Glutamatergic neuron (in vitro differentiated cells): Measurements from ENCODE around the gene HMGN5. TPM values are rescaled to one million over a fixed set of nuclear protein-coding genes. Genes with fewer than 3 reads are reported as not detected.
A peak's percentile ranks its signal among the peaks of the same experiment; 100 is the strongest.

Experiments used
- DNase-seq: peaks from one replicate; pipeline ENCODE4 v3.0.0; 2022
- H3K27ac Mint-ChIP-seq: one replicate; pipeline ENCODE4 v1.8.0; 2020; ENCODE audit warnings: mild to moderate bottlenecking, mixed read lengths, inconsistent platforms; ENCODE audit not compliant: unreplicated experiment
- H3K27me3 Mint-ChIP-seq: one replicate; pipeline ENCODE4 v1.8.0; 2020; ENCODE audit warnings: mild to moderate bottlenecking, moderate library complexity, mixed read lengths, inconsistent platforms; ENCODE audit not compliant: unreplicated experiment
- H3K36me3 Mint-ChIP-seq: one replicate; pipeline ENCODE4 v1.8.0; 2020; ENCODE audit warnings: mild to moderate bottlenecking, mixed read lengths, inconsistent platforms; ENCODE audit not compliant: unreplicated experiment
- H3K4me1 Mint-ChIP-seq: one replicate; pipeline ENCODE4 v1.8.0; 2020; ENCODE audit warnings: mild to moderate bottlenecking, low read depth, mixed read lengths, inconsistent platforms; ENCODE audit not compliant: unreplicated experiment
- H3K4me3 Mint-ChIP-seq: one replicate; pipeline ENCODE4 v1.8.0; 2020; ENCODE audit warnings: mild to moderate bottlenecking, mixed read lengths, inconsistent platforms; ENCODE audit not compliant: unreplicated experiment
- H3K9me3 Mint-ChIP-seq: one replicate; pipeline ENCODE4 v1.8.0; 2020; ENCODE audit warnings: mild to moderate bottlenecking, moderate library complexity, mixed read lengths, inconsistent platforms; ENCODE audit not compliant: unreplicated experiment
- total RNA-seq: library from RNA; stranded (reverse); fragmentation: NEBNext Ultra II Directional; extraction: Animal tissue kit (Norgen Biotek cat#: 25700); gene quantifications from one replicate; pipeline ENCODE4 v1.2.1, GENCODE V29; 2021; ENCODE audit not compliant: unreplicated experiment
- TF ChIP-seq, protein P1 (sequence below): fragments of 200-600 bp; sonication (generic); IDR thresholded peaks from one replicate; pipeline ENCODE4 v1.5.0; 2021; ENCODE audit not compliant: partially characterized antibody, unreplicated experiment

The HMGN5 gene
- total RNA-seq, 1 donor from 2014 or later: 2.9 TPM

DNA sequence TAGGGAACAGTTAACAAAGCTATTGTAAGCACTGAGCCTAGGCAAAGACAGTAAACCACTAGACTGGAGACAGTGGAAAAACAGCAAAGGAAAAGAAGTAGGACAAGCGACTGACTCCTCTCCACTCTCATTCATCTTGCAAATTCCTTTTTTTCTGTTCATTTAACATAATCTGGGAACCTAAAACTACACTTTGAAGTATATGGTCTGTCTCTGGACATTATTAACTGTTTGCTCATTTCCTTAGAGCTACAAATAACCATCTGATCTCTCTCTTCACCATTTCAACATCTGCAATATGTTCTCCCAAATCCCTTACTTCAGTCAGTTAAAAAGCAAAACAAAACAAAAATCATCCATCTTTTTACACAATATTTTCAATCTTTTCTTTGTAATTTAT, 642 bp downstream of the HMGN5 start:
- Mint-ChIP-seq H3K36me3 (no peaks in the 10 kb centered on the region), H3K4me3 (peak overlapping the region; percentile 100), H3K27ac (peak overlapping the region; percentile 99), H3K9me3 (peaks cover 6% of the 10 kb centered on the region), H3K27me3 (no peaks in the 10 kb centered on the region), H3K4me1 (peaks cover 4% of the 10 kb centered on the region)
- DNase-seq: no peak
- TF ChIP-seq, protein P1, sequence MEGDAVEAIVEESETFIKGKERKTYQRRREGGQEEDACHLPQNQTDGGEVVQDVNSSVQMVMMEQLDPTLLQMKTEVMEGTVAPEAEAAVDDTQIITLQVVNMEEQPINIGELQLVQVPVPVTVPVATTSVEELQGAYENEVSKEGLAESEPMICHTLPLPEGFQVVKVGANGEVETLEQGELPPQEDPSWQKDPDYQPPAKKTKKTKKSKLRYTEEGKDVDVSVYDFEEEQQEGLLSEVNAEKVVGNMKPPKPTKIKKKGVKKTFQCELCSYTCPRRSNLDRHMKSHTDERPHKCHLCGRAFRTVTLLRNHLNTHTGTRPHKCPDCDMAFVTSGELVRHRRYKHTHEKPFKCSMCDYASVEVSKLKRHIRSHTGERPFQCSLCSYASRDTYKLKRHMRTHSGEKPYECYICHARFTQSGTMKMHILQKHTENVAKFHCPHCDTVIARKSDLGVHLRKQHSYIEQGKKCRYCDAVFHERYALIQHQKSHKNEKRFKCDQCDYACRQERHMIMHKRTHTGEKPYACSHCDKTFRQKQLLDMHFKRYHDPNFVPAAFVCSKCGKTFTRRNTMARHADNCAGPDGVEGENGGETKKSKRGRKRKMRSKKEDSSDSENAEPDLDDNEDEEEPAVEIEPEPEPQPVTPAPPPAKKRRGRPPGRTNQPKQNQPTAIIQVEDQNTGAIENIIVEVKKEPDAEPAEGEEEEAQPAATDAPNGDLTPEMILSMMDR: no peak

DNA sequence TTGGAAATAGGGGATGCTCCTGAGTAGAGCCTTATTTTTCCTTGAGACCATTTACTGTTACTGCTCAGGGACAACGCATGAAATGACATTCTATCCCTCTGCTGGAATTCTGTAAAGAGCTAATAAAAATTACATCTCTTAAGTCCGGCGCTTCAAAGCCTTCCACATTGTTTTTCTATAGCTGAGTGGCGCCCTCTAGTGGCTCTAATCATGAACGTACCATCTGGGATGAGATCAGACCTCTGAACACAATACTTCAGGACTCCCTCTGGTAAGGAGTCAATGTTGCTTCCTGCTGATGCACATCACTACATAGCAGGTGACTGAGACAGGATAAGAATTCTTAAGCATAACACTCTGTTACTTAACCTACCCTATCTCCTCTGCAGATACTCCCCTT, 6.0 kb downstream of the HMGN5 start:
- TF ChIP-seq, protein P1: peak; percentile 64
- Mint-ChIP-seq H3K36me3 (no peaks in the 10 kb centered on the region), H3K27me3 (no peaks in the 10 kb centered on the region), H3K4me1 (no peaks in the 10 kb centered on the region), H3K9me3 (peaks cover 1% of the 10 kb centered on the region), H3K27ac (no peak overlapping the region), H3K4me3 (no peak overlapping the region)
- DNase-seq: peak; percentile 47

DNA sequence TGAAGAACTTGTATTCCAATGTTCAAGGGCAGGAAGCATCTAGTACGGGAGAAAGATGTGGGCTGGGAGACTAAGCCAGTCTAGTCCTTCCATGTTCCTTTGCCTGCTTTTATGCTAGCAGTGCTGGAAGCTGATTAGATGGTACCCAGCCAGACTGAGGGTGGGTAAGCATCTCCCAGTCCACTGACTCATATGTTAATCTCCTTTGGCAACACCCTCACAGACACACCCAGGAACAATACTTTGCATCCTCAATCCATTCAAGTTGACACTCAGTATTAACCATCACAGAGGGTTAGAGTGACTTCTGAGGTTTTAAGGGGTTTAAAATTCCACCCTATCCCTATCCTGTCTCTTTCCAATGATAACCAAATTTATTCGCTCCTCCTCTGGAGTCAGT, 6.5 kb downstream of the HMGN5 start:
- DNase-seq: no peak
- no peaks in the 10 kb centered on the region for H3K36me3 Mint-ChIP-seq
- no peak overlapping the region for H3K4me3 Mint-ChIP-seq
- TF ChIP-seq, protein P1: no peak
- no peak overlapping the region for H3K27ac Mint-ChIP-seq
- H3K4me1 Mint-ChIP-seq: no peaks in the 10 kb centered on the region
- H3K9me3 Mint-ChIP-seq: no peaks in the 10 kb centered on the region
- no peaks in the 10 kb centered on the region for H3K27me3 Mint-ChIP-seq

DNA sequence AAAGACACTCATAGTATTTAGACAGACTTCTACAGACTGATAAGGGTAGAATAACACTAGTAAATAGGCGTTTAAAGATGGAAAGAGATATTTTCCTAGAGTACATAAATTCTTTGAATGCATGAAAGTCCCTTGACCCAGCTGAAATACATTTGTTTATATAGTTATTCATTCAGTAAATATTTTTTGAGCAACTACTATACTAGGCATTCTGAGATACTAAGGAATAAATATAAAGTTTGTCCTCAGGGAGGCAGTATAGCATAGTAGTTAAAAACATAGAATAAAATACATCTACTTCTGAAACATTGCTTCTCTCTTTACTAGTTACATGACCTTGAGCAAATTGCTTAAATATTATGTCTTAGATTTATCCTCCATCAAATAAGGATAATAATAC, 27.4 kb downstream of the HMGN5 start:
- no peak for DNase-seq
- no peaks in the 10 kb centered on the region for H3K4me1 Mint-ChIP-seq

DNA sequence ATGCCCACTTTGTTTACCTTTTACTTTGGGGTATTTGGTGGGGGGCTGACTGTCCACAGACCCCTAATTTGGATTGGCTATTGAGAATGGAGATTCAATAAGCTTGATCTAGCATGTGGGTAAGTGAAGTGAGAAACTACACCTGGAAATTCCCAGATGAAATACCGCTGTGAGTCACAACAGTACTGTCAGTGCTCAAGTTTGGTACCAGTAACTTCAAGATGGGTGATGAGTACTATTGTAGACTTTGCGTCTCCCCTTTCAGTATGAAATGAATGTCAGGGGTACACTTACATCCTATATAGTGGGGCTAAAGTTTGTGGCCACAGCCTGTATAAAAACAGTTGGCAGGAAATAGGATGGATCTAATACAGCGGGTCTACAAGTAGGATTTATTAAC, 33.3 kb downstream of the HMGN5 start:
- Mint-ChIP-seq H3K9me3 (no peaks in the 10 kb centered on the region), H3K4me1 (no peaks in the 10 kb centered on the region)
- DNase-seq: no peak

More for the DNA sequence above, 27.4 kb downstream of the HMGN5 start:
- Mint-ChIP-seq H3K4me3 (no peak overlapping the region), H3K27ac (no peak overlapping the region), H3K9me3 (no peaks in the 10 kb centered on the region), H3K27me3 (no peaks in the 10 kb centered on the region), H3K36me3 (no peaks in the 10 kb centered on the region)
- TF ChIP-seq, protein P1: peak; percentile 32

More for the DNA sequence above, 33.3 kb downstream of the HMGN5 start:
- Mint-ChIP-seq H3K36me3 (no peaks in the 10 kb centered on the region), H3K27ac (no peak overlapping the region), H3K27me3 (no peaks in the 10 kb centered on the region), H3K4me3 (no peak overlapping the region)
- TF ChIP-seq, protein P1: no peak
